HepG2 (cell line): Measurements from ENCODE around the gene DENND5A. TPM values are rescaled to one million over a fixed set of nuclear protein-coding genes. Genes with fewer than 3 reads are reported as not detected.

ENCODE experiments used
- CEBPG ChIP-seq: IDR thresholded peaks from 2 replicates; pipeline ENCODE4 v1.6.1; 2016
- CREB1 ChIP-seq, 2 experiments: fragments of 450-650 bp in 1 of 2; IDR thresholded peaks; 2 replicates each; pipeline ENCODE4 v1.6.1; 2016 to 2017; ENCODE audit warnings: control low read depth in 1 of 2, mild to moderate bottlenecking in 1 of 2, missing compliant biosample characterization in 1 of 2, missing genetic modification characterization in 1 of 2
- HNRNPK ChIP-seq: fragments of 200-400 bp; formaldehyde crosslinking; IDR thresholded peaks from 2 replicates; pipeline ENCODE4 v1.6.1; 2018; ENCODE audit warnings: low read length, low read depth, moderate library complexity, mild to moderate bottlenecking; ENCODE audit not compliant: poor library complexity, severe bottlenecking
- KDM3A ChIP-seq: IDR thresholded peaks from 2 replicates; pipeline ENCODE4 v1.6.1; 2018; ENCODE audit warnings: low read depth, missing compliant biosample characterization
- ZFAT ChIP-seq: sonication (generic); formaldehyde crosslinking; conservative IDR thresholded peaks from 2 replicates; pipeline ENCODE4 v1.8.1; 2023; ENCODE audit warnings: missing genetic modification reagents, inconsistent platforms
- ZKSCAN8 ChIP-seq: IDR thresholded peaks from 2 replicates; pipeline ENCODE4 v1.6.1; 2016; ENCODE audit warnings: borderline replicate concordance, missing genetic modification reagents, missing compliant biosample characterization
- ZNF552 ChIP-seq: sonication (generic); formaldehyde crosslinking; IDR thresholded peaks from 2 replicates; pipeline ENCODE4 v1.9.0; 2022; ENCODE audit warnings: missing genetic modification reagents, mild to moderate bottlenecking, borderline replicate concordance
- polyA plus RNA-seq, 8 experiments: library from polyadenylated mRNA; depleted of rRNA in 3 of 8; stranded (reverse) in 7 of 8; unstranded in 1 of 8; fragments of >200 nt; fragmentation: Illumina TruSeq in 4 of 8; extraction: Trizol in 4 of 8; gene quantifications; 2 replicates each; pipeline versions ENCODE4 v1.2.1 to v1.2.3, GENCODE V29; 2011 to 2016; ENCODE audit warnings: low read depth in 4 of 8, missing spikeins in 1 of 8, mixed read lengths in 1 of 8; ENCODE audit not compliant: insufficient read depth in 1 of 8
- total RNA-seq, 5 experiments: library from RNA; depleted of rRNA; stranded (reverse); fragments of >200 nt; fragmentation: Illumina TruSeq; extraction: Trizol; gene quantifications; 2 replicates each; pipeline ENCODE4 v1.2.3, GENCODE V29; 2016; ENCODE audit warnings: low read depth in 1 of 5
- TF ChIP-seq, protein P1 (sequence below): sonication (generic); formaldehyde crosslinking; IDR thresholded peaks from 2 replicates; pipeline ENCODE4 v1.4.0; 2020; ENCODE audit warnings: missing genetic modification reagents
- TF ChIP-seq, protein P2 (sequence below): sonication (generic); formaldehyde crosslinking; IDR thresholded peaks from 2 replicates; pipeline ENCODE4 v1.4.0; 2020; ENCODE audit warnings: missing genetic modification reagents, borderline replicate concordance
- TF ChIP-seq, protein P3 (sequence below): sonication (generic); formaldehyde crosslinking; IDR thresholded peaks from 2 replicates; pipeline ENCODE4 v1.4.0; 2020; ENCODE audit warnings: missing genetic modification reagents, borderline replicate concordance
- TF ChIP-seq, protein P4 (sequence below): sonication (generic); formaldehyde crosslinking; IDR thresholded peaks from 2 replicates; pipeline ENCODE4 v1.4.0; 2020; ENCODE audit warnings: mild to moderate bottlenecking, missing genetic modification reagents
- TF ChIP-seq, protein P5 (sequence below): sonication (generic); formaldehyde crosslinking; IDR thresholded peaks from 2 replicates; pipeline ENCODE4 v1.5.1; 2020; ENCODE audit warnings: missing genetic modification reagents, mild to moderate bottlenecking, borderline replicate concordance
- TF ChIP-seq, protein P6 (sequence below): sonication (generic); formaldehyde crosslinking; IDR thresholded peaks from 2 replicates; pipeline ENCODE4 v1.5.0; 2020; ENCODE audit warnings: mild to moderate bottlenecking, missing genetic modification reagents

DENND5A gene
- total and polyA plus RNA-seq, 2 of the 13 experiments (the other 11 are each of a cell fraction or from before 2014, with no cell fraction given), result 63.3 to 145 TPM

DNA sequence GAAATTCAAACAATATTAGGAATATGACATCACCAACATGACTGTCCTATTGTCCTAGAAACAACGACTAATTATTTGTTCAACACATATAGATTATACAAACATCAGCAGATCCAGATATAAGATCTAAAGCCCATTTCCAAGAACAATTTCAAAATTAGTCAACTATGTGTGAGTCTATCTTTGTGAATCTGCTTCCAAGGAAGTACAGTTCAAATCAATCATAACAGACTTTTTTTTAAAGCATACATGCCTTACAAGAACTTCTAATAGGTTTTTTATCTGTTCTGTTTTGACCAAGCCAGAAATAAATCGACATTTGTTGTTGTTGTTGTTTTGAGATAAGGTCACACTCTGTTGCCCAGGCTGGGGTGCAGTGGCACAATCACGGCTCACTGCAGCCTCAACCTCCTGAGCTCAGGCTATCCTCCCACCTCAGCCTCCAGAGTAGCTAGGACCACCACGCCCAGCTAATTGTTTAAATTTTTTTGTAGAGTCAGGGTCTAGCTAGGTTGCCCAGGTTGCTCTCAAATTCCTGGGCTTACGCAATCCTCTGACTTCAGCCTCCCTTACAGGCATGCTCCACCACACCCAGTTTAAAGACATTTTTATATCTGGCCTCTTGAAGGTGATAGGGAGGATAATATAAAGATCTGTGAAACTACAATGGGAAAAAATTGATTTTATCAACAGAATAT is 54.8 kb downstream of the DENND5A start (continued):
- TF ChIP-seq HNRNPK (no peak), ZFAT (no peak), CREB1 (IDR thresholded peaks at IDR 0.05) (peak; percentile 26; the same call in 1 of the 2 replicates), CREB1 (CRISPR knock-in tag; IDR thresholded peaks at IDR 0.05) (no peak), CEBPG (CRISPR knock-in tag) (peak; percentile 74), ZNF552 (CRISPR knock-in tag) (no peak), ZKSCAN8 (no peak), KDM3A (CRISPR knock-in tag) (no peak)
- TF ChIP-seq, protein P1, sequence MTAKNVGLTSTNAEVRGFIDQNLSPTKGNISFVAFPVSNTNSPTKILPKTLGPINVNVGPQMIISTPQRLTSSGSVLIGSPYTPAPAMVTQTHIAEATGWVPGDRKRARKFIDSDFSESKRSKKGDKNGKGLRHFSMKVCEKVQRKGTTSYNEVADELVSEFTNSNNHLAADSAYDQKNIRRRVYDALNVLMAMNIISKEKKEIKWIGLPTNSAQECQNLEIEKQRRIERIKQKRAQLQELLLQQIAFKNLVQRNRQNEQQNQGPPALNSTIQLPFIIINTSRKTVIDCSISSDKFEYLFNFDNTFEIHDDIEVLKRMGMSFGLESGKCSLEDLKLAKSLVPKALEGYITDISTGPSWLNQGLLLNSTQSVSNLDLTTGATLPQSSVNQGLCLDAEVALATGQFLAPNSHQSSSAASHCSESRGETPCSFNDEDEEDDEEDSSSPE (CRISPR knock-in tag), result no peak
- TF ChIP-seq, protein P2, sequence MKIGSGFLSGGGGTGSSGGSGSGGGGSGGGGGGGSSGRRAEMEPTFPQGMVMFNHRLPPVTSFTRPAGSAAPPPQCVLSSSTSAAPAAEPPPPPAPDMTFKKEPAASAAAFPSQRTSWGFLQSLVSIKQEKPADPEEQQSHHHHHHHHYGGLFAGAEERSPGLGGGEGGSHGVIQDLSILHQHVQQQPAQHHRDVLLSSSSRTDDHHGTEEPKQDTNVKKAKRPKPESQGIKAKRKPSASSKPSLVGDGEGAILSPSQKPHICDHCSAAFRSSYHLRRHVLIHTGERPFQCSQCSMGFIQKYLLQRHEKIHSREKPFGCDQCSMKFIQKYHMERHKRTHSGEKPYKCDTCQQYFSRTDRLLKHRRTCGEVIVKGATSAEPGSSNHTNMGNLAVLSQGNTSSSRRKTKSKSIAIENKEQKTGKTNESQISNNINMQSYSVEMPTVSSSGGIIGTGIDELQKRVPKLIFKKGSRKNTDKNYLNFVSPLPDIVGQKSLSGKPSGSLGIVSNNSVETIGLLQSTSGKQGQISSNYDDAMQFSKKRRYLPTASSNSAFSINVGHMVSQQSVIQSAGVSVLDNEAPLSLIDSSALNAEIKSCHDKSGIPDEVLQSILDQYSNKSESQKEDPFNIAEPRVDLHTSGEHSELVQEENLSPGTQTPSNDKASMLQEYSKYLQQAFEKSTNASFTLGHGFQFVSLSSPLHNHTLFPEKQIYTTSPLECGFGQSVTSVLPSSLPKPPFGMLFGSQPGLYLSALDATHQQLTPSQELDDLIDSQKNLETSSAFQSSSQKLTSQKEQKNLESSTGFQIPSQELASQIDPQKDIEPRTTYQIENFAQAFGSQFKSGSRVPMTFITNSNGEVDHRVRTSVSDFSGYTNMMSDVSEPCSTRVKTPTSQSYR (CRISPR knock-in tag), result no peak
- TF ChIP-seq, protein P3, sequence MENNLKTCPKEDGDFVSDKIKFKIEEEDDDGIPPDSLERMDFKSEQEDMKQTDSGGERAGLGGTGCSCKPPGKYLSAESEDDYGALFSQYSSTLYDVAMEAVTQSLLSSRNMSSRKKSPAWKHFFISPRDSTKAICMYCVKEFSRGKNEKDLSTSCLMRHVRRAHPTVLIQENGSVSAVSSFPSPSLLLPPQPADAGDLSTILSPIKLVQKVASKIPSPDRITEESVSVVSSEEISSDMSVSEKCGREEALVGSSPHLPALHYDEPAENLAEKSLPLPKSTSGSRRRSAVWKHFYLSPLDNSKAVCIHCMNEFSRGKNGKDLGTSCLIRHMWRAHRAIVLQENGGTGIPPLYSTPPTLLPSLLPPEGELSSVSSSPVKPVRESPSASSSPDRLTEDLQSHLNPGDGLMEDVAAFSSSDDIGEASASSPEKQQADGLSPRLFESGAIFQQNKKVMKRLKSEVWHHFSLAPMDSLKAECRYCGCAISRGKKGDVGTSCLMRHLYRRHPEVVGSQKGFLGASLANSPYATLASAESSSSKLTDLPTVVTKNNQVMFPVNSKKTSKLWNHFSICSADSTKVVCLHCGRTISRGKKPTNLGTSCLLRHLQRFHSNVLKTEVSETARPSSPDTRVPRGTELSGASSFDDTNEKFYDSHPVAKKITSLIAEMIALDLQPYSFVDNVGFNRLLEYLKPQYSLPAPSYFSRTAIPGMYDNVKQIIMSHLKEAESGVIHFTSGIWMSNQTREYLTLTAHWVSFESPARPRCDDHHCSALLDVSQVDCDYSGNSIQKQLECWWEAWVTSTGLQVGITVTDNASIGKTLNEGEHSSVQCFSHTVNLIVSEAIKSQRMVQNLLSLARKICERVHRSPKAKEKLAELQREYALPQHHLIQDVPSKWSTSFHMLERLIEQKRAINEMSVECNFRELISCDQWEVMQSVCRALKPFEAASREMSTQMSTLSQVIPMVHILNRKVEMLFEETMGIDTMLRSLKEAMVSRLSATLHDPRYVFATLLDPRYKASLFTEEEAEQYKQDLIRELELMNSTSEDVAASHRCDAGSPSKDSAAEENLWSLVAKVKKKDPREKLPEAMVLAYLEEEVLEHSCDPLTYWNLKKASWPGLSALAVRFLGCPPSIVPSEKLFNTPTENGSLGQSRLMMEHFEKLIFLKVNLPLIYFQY, result no peak
- TF ChIP-seq, protein P4, sequence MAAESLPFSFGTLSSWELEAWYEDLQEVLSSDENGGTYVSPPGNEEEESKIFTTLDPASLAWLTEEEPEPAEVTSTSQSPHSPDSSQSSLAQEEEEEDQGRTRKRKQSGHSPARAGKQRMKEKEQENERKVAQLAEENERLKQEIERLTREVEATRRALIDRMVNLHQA (CRISPR knock-in tag), result no peak
- TF ChIP-seq, protein P5, sequence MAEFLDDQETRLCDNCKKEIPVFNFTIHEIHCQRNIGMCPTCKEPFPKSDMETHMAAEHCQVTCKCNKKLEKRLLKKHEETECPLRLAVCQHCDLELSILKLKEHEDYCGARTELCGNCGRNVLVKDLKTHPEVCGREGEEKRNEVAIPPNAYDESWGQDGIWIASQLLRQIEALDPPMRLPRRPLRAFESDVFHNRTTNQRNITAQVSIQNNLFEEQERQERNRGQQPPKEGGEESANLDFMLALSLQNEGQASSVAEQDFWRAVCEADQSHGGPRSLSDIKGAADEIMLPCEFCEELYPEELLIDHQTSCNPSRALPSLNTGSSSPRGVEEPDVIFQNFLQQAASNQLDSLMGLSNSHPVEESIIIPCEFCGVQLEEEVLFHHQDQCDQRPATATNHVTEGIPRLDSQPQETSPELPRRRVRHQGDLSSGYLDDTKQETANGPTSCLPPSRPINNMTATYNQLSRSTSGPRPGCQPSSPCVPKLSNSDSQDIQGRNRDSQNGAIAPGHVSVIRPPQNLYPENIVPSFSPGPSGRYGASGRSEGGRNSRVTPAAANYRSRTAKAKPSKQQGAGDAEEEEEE, result no peak
- TF ChIP-seq, protein P6, sequence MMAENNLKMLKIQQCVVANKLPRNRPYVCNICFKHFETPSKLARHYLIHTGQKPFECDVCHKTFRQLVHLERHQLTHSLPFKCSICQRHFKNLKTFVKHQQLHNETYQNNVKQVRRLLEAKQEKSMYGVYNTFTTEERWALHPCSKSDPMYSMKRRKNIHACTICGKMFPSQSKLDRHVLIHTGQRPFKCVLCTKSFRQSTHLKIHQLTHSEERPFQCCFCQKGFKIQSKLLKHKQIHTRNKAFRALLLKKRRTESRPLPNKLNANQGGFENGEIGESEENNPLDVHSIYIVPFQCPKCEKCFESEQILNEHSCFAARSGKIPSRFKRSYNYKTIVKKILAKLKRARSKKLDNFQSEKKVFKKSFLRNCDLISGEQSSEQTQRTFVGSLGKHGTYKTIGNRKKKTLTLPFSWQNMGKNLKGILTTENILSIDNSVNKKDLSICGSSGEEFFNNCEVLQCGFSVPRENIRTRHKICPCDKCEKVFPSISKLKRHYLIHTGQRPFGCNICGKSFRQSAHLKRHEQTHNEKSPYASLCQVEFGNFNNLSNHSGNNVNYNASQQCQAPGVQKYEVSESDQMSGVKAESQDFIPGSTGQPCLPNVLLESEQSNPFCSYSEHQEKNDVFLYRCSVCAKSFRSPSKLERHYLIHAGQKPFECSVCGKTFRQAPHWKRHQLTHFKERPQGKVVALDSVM, result peak; percentile 67
